Epithelial cell of proximal tubule (primary cell): ENCODE results near the gene PLD5. TPM values are rescaled to one million over a fixed set of nuclear protein-coding genes. Genes with fewer than 3 reads are reported as not detected.

ENCODE experiments used
- DNase-seq: peaks from one replicate; pipeline ENCODE4 v3.0.0-alpha.2; 2011; ENCODE audit warnings: low read depth
- H3K4me3 ChIP-seq: 2 replicates; pipeline ENCODE4 v1.5.1; 2011; ENCODE audit warnings: low read depth, mild to moderate bottlenecking, low read length
- total RNA-seq: library from RNA; depleted of rRNA; stranded (reverse); fragments of >200 nt; gene quantifications from 2 replicates; pipeline ENCODE4 v1.2.3, GENCODE V29; 2015
- TF ChIP-seq, protein P1 (sequence below): conservative IDR thresholded peaks from 2 replicates; pipeline ENCODE4 v1.5.1; 2012; ENCODE audit warnings: low read depth, mild to moderate bottlenecking, low read length

PLD5 gene
- total RNA-seq, 1 donor from 2014 or later = 3.7 TPM

DNA sequence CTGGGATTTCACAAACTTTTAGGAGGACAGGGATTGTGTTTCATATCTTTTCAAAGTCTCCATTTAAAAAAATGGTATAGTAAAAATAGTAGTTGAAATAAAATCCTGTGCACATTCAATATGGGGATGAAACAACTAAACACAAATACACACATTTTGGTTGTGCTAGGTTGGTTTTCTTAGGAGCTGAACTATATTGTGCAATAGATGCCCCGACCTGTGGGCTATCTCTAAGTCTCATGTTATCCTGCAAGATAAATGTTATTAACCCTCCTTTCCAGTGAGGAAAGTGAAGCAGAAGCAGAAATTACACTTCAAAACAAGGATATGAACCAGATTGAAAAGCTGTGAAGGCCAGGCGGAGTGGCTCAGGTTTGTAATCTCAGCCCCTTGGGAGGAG, 1.3 kb upstream of the PLD5 start:
- TF ChIP-seq, protein P1, sequence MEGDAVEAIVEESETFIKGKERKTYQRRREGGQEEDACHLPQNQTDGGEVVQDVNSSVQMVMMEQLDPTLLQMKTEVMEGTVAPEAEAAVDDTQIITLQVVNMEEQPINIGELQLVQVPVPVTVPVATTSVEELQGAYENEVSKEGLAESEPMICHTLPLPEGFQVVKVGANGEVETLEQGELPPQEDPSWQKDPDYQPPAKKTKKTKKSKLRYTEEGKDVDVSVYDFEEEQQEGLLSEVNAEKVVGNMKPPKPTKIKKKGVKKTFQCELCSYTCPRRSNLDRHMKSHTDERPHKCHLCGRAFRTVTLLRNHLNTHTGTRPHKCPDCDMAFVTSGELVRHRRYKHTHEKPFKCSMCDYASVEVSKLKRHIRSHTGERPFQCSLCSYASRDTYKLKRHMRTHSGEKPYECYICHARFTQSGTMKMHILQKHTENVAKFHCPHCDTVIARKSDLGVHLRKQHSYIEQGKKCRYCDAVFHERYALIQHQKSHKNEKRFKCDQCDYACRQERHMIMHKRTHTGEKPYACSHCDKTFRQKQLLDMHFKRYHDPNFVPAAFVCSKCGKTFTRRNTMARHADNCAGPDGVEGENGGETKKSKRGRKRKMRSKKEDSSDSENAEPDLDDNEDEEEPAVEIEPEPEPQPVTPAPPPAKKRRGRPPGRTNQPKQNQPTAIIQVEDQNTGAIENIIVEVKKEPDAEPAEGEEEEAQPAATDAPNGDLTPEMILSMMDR = no peak
- H3K4me3 ChIP-seq = no peak overlapping the region
- DNase-seq = no peak

DNA sequence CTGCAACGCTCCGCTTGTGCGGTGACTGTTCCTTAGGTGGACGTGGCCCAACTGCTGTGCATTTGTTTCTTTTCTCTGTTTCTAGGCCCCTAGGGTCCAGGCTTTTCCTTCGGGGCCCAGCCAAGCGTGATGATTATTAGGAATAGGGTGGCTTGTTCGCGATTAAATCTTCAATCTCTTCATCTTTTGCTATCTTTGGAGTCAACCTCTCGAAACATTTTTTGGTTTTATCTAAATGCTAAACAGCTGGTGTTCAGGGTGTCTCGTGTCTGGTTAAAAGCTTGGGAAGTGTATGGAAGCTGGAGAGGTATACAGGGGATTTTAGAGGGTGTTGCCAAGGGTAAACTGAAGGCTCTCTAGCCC, 844 bp upstream of the PLD5 start:
- DNase-seq = no peak
- TF ChIP-seq, protein P1 = no peak
- peak overlapping the region; percentile 54 for H3K4me3 ChIP-seq

DNA sequence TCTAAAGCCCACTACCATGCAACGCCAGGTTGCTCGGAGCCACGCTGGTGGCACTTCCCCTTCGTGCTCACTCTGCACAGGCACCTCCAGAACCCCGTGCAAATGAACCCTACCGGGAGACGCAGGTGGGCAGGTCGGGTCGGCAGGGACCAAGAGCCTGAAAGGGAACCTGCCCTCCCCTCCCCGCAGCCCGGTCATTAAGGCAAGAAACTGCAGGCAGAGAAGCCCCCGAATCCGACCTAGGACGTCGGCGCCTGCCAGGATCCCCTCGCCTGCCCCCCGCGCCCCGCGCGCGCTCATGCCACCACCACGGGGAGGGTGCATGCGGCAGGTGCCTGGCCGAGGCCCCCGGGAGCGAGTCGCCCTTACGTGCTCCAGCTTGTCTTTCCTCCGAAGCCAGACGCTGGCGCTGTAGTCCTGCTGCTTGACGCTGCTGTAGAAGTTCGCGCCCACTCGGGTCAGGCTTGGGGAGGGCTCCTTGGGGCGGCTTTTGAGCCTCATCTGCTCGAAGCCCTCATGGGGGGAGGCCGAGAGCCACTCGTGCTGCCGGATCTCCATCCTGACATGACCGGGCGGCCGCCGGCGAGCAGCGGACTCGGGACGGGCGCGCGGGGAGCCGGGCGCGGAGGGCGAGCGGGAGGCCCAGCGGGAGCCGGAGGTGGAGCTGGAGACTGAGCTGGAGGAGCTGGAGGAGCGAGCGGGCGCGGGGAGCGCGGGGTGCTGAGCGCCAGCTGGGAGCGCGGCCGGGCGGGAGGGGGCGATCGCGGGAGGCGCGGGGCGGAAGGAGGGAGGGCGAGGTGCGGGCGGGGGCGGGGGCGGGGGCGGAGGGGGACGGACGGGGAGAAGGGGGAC, 552 bp downstream of the PLD5 start:
- H3K4me3 ChIP-seq = peak overlapping the region; percentile 51

GRCh38 chr1:242522996-242523718, 1.3 kb downstream of the PLD5 start:
- peak overlapping the region; percentile 51 for H3K4me3 ChIP-seq
- no peak for DNase-seq
- TF ChIP-seq, protein P1 = no peak

More for the DNA sequence above, 552 bp downstream of the PLD5 start:
- TF ChIP-seq, protein P1 = peak; percentile 27
- DNase-seq = no peak

DNA sequence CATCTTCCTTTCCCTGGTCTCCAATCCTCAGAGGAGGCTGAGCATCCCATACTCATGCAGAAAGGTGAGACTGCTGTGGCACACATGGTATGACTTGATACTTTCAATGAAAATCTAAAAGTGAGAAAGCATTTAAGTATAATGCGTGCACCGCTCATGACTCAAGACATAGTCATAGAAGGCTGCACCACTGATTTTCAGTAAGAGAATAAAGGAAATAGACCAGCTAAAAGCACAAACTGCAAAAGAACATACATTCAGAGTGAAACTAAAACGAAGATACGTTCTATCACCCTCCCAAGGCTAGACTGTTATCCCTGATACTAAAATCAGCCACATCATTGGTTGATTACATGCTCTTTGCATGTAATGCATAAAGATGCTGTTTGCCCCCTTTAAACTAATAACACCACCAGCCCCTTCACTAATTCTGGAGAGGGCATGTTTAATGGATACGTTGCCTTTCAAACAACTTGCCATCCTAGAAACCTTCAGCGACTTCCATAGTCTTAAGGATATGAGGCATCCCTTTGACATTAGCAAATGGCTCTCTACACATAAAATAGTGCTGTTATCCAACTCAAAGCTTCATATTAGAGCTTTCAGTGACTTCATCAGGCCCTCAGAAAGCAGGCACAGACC, 2.1 kb downstream of the PLD5 start:
- no peak for DNase-seq
- H3K4me3 ChIP-seq = no peak overlapping the region
- TF ChIP-seq, protein P1 = no peak

DNA sequence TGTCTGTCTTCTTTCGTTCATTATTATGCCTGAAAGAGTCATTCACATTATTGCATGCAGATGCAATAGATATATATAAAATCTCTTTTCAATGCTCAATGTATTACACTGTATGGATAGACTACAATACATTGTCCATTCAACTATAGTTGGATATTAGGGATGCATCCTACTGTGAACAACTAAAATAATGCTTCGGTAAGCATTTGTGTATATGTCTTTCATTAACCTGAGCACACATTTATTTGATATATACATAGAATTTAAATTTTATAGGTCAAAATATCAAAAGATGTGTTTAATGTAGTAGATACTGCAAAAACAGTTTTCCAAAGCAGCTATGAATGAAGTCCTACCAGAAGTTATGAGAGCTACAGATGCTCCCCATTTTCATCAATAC, 8.9 kb downstream of the PLD5 start:
- no peak overlapping the region for H3K4me3 ChIP-seq
- DNase-seq = no peak
- TF ChIP-seq, protein P1 = no peak
